Adrenal gland (tissue), 12 donors: ENCODE measurements around the gene LCA5. TPM values are rescaled to one million over a fixed set of nuclear protein-coding genes. Genes with fewer than 3 reads are reported as not detected.

Experiments used
- DNase-seq, 7 donors: peaks; one replicate each; pipeline ENCODE4 v3.0.0-alpha.2; 2019 to 2020
- H3K27ac ChIP-seq, 5 donors: fragments of 200-600 bp; sonication (generic) in 4 of 5; 1 replicate in 3 of 5; 2 replicates in 2 of 5; pipeline versions ENCODE4 v1.5.1 to v1.8.0; 2016 to 2020; ENCODE audit warnings: mild to moderate bottlenecking in 1 of 5
- H3K27me3 ChIP-seq: fragments of 200-600 bp; 2 replicates; pipeline ENCODE4 v1.8.0; 2021
- H3K36me3 ChIP-seq, 2 donors: fragments of 200-600 bp; replicated peaks in 1 of 2; 1 replicate in 1 of 2; 2 replicates in 1 of 2; pipeline versions ENCODE4 v1.5.1 to v1.8.0; 2018 to 2022
- H3K4me1 ChIP-seq, 2 donors: fragments of 200-600 bp; replicated peaks in 1 of 2; 1 replicate in 1 of 2; 2 replicates in 1 of 2; pipeline versions ENCODE4 v1.5.1 to v1.8.0; 2018 to 2021
- H3K4me3 ChIP-seq, 4 donors: fragments of 200-600 bp; sonication (generic) in 3 of 4; one replicate each; pipeline ENCODE4 v1.5.1; 2016 to 2018
- H3K9me3 ChIP-seq, 3 donors: fragments of 200-600 bp; sonication (generic) in 1 of 3; replicated peaks in 1 of 3; 1 replicate in 2 of 3; 2 replicates in 1 of 3; pipeline versions ENCODE4 v1.5.1 to v1.8.0; 2016 to 2021
- POLR2A ChIP-seq, 2 donors: fragments of 450-650 bp; IDR thresholded peaks; one replicate each; pipeline ENCODE4 v1.6.1; 2017; ENCODE audit warnings: antibody characterized with exemption in 2 of 2, mild to moderate bottlenecking in 2 of 2, moderate library complexity in 1 of 2
- WGBS, 4 donors: extraction: QIAGEN DNeasy Blood & Tissue Kit in 2 of 4; methylation state at CpG; one replicate each; pipeline versions ENCODE4 v1.1.5 to v1.1.7; 2013 to 2017; 5-methylcytosine and 5-hydroxymethylcytosine counted together
- intact Hi-C, 2 donors: fragments of 100-400 bp; cut with DNase I; formaldehyde crosslinking; loops; one replicate each; pipeline versions ENCODE4 v1.14.1 to v1.15.0; 2022 to 2023
- polyA plus RNA-seq, 3 donors: library from polyadenylated mRNA; stranded (reverse); fragments of 200-250 nt in 2 of 3; fragments of 350-450 nt in 1 of 3; fragmentation: Illumina TruSeq in 1 of 3; extraction: RNeasy Lipid Tissue Mini Kit (QIAGEN cat#74804) in 1 of 3; gene quantifications; one replicate each; pipeline ENCODE4 v1.2.3, GENCODE V29; 2013 to 2014
- total RNA-seq, 9 donors: library from RNA; depleted of rRNA in 4 of 9; stranded (reverse); fragments of >200 nt in 4 of 9; fragments of 120-200 nt in 1 of 9; fragmentation: NEBNext Ultra II Directional in 1 of 9; extraction: Animal tissue kit (Norgen Biotek cat#: 25700) in 1 of 9; gene quantifications; one replicate each; pipeline versions ENCODE4 v1.1.0 to v1.2.4, GENCODE V29; 2013 to 2023
- TF ChIP-seq, protein P1 (sequence below), 6 experiments: fragments of 450-650 bp in 4 of 6; fragments of 200-600 bp in 2 of 6; sonication (generic) in 1 of 6; IDR thresholded peaks; 1 replicate in 5 of 6; 2 replicates in 1 of 6; pipeline versions ENCODE4 v1.5.1 to v1.8.0; 2016 to 2021; ENCODE audit warnings: antibody characterized with exemption in 6 of 6, mild to moderate bottlenecking in 2 of 6, moderate library complexity in 1 of 6
- donor health status: healthy with polysubstance abuse.
- donor health status: Bipolar disorder and iron deficiency.
- donor health status: DM: yes; HTN: yes; CAD: no.
- donor health status: DM: no; HTN: no; CAD: no.
- donor health status: DM: no; HTN: no; CAD: no.
- donor health status: DM: yes; HTN: yes; CAD: no.

The LCA5 gene
- total and polyA plus RNA-seq, 12 donors: 1.0 to 4.6 (median 2.6) TPM

DNA sequence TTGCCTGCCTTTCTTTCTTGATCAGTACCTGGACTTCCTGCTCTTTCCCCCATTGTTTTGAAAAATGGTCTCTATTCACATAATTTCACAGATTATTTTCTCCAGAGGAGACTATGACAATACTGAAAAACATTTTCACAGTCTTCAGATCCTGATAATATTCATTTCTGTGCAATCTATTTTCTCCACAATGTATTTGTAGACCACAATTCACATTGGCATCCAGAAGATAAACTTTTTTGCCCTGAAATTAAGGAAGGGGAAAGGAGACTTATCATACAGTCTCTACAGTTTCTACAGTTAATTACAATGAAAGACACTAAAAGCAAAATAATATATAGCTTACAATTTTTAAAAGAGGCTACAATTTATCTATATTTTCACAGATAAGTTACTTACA lies 18.4 kb downstream of the LCA5 start:
- DNase-seq: no peak
- no peak for TF ChIP-seq POLR2A (IDR thresholded peaks at IDR 0.05)
- TF ChIP-seq, protein P1, sequence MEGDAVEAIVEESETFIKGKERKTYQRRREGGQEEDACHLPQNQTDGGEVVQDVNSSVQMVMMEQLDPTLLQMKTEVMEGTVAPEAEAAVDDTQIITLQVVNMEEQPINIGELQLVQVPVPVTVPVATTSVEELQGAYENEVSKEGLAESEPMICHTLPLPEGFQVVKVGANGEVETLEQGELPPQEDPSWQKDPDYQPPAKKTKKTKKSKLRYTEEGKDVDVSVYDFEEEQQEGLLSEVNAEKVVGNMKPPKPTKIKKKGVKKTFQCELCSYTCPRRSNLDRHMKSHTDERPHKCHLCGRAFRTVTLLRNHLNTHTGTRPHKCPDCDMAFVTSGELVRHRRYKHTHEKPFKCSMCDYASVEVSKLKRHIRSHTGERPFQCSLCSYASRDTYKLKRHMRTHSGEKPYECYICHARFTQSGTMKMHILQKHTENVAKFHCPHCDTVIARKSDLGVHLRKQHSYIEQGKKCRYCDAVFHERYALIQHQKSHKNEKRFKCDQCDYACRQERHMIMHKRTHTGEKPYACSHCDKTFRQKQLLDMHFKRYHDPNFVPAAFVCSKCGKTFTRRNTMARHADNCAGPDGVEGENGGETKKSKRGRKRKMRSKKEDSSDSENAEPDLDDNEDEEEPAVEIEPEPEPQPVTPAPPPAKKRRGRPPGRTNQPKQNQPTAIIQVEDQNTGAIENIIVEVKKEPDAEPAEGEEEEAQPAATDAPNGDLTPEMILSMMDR (IDR thresholded peaks at IDR 0.05): no peak
- H3K4me1 ChIP-seq: no peaks in the 10 kb centered on the region
- no peaks in the 10 kb centered on the region for H3K27me3 ChIP-seq
- intact Hi-C loops: no loop called here
- no peaks in the 10 kb centered on the region for H3K9me3 ChIP-seq
- H3K36me3 ChIP-seq: no peaks in the 10 kb centered on the region
- H3K4me3 ChIP-seq: no peak overlapping the region
- no peak overlapping the region for H3K27ac ChIP-seq

GRCh38 chr6:79515436-79515835 lies 21.8 kb downstream of the LCA5 start:
- Histone ChIP-seq H3K27me3 (no peaks in the 10 kb centered on the region), H3K4me3 (no peak overlapping the region), H3K9me3 (no peaks in the 10 kb centered on the region), H3K4me1 (no peaks in the 10 kb centered on the region), H3K36me3 (no peaks in the 10 kb centered on the region), H3K27ac (no peak overlapping the region)
- no peak for DNase-seq
- intact Hi-C loops: no loop called here
- TF ChIP-seq, protein P1 (IDR thresholded peaks at IDR 0.05): no peak
- TF ChIP-seq POLR2A (IDR thresholded peaks at IDR 0.05): no peak
- WGBS, 4 donors: 95 to 98% (median 97%) methylated on average over 1 of the region's 1 CpG

DNA sequence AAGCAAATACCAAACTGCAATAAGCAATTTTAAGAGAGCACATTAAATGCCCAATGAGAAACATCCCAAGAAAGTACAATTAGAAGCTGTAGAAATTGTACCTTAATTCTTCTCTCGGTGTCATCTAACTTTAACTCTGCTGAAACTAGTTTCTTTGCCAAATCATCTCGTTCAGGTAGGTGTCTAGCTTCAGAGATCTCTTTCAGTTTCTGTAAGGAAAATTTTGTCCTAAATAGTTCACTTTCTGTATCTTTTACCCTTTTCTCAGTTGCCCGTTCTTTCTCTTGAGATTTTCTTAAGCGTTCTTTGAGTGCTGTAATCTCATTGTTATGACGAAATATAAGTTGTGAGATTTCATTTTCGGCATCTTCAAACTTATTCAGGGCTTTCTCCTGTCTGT lies 24.1 kb downstream of the LCA5 start:
- H3K27me3 ChIP-seq: no peaks in the 10 kb centered on the region
- H3K4me1 ChIP-seq: no peaks in the 10 kb centered on the region
- DNase-seq: no peak
- H3K27ac ChIP-seq: no peak overlapping the region
- no peak for TF ChIP-seq POLR2A (IDR thresholded peaks at IDR 0.05)
- TF ChIP-seq, protein P1 (IDR thresholded peaks at IDR 0.05): no peak
- WGBS, 4 donors: 81 to 89% (median 85%) methylated on average over 6 of the region's 6 CpGs
- no peaks in the 10 kb centered on the region for H3K36me3 ChIP-seq
- no peak overlapping the region for H3K4me3 ChIP-seq
- no peaks in the 10 kb centered on the region for H3K9me3 ChIP-seq
- intact Hi-C loops: no loop called here

DNA sequence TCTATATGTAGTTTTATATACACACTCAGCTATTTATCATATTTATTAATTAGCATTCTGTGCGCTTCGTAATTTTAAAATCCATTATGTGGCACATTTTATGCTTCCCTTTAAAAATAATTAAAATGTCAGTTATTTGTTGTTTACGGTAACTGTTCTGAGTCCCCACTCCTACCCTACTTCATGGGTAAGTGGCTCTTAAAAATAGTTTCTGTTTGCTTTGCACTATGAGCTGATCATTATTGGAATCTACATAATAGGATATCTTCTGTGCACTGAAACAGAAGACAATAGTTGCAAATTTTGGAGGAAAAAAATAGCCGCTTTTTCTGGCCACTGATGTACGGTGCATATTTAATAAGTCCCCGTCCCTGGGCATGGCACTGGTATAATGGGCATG lies 25.2 kb downstream of the LCA5 start:
- TF ChIP-seq, protein P1 (IDR thresholded peaks at IDR 0.05): no peak
- no peak for TF ChIP-seq POLR2A (IDR thresholded peaks at IDR 0.05)
- Histone ChIP-seq H3K27ac (no peak overlapping the region), H3K4me1 (no peaks in the 10 kb centered on the region), H3K36me3 (no peaks in the 10 kb centered on the region), H3K27me3 (no peaks in the 10 kb centered on the region), H3K9me3 (no peaks in the 10 kb centered on the region), H3K4me3 (no peak overlapping the region)
- 96 to 98% (median 97%) methylated on average over 6 of the region's 6 CpGs for WGBS, 4 donors
- no peak for DNase-seq
- intact Hi-C loops: no loop called here
